Ramos (cell line): ENCODE results near the gene RIMBP2.

Experiments
- in situ Hi-C: fragments of 300-500 bp; cut with MboI; formaldehyde crosslinking; loops from one replicate; pipeline ENCODE4 v1.14.3; 2022; ENCODE audit warnings: low sequenced_read_pairs; ENCODE audit not compliant: unreplicated experiment

RIMBP2 gene

GRCh38 chr12:130477266-130477665 lies 238.8 kb downstream of the RIMBP2 start:
- in situ Hi-C loops: no loop called here

DNA sequence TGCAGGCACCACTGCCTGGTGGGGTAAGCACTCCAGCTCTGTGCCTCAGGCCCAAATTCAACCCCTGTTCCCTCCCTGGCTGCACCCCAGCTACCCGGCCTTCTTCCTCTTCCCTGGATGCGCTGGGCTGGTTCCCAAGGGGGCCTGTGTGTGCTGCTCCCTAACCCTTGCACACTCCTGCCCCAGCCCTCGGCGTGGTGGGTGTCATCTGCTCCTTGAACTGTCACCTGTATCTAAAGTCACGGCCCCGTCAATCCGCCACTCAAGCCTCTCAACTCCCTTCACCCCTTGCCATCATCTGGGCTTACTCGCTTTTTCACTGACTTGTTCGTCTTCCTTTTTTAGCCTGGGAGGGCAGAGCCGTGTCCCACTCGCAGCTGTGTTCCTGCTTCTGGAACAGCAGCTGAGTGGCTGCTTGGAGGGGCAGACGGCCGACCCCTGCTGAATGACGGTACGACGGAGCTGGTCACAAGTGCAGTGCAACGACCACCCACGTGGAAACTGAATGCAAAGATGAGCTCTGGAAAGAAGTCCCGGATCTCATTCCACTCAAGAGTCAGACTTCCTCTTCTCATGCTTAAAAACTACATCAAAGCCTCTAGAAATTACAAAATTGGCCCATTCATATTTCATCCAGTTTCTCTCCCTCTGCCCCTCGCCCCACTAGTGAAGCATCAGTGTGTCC lies 239.5 kb downstream of the RIMBP2 start:
- in situ Hi-C loops: no loop called here

DNA sequence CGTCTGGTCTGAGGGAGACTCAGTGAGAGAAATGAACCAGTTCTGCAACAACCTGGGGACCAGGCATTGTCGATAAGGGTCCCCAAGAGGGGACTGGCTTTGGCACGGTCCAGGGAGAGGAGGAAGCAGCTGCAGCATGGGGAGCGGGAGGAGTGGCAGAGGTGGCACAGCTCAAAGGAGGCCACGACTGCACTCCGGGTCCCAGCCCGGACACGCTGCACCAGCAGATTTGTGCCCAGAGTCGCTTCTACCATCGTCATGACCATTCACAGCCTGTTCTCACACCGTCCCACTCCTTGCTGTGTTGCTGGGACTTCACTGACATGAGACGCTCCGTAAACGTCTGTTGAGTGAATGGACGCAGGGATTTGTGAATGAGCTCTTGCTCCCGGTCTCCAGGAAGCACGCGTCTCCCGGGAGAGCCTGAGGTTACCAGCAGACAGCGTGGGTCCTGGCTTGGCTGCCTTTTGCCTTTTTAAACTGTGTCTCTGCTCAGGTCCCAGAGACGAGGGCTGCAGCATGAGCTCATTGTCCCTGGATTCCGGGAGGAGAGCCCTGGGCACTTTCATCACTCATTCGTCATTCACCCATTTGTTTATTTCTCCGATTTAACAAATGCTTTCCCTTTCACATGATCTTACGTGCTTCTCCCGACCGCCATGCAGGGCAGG lies 241.4 kb downstream of the RIMBP2 start:
- in situ Hi-C loops: no loop called here

- in situ Hi-C loops: no loop called here
Measured at GRCh38 chr12:130473266-130473665, 242.8 kb downstream of the RIMBP2 start.

- in situ Hi-C loops: no loop called here
Measured at GRCh38 chr12:130470969-130471368, 245.1 kb downstream of the RIMBP2 start.

GRCh38 chr12:130469552-130469951 lies 246.5 kb downstream of the RIMBP2 start:
- in situ Hi-C loops: no loop called here

DNA sequence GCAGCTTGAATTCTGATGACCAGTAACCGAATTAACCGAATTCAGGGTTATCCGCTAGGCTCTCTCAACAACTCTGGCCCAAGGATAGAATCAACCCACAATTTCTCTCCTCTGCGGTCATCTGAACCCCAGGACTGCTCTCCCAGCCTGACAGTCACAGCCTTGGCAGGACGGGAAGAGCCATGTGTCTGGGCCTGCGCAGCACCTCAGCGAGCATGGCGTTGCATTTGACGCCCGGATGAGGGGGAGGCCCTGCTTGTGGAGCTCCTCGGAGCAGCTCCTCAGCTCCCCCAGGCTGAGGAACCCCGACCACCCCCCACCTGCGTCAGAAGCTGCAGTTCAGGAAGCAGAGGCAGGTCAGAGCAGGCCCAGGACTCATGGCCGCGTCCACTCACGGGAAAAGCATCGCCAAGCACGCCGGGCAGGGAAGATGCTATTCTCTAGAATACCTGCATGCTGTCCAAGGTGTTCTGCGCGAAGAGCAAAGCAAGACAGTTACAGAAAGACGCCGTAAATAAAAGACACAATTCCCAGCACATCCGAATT lies 247.3 kb downstream of the RIMBP2 start:
- in situ Hi-C loops: no loop called here

- in situ Hi-C loops: no loop called here
Measured at GRCh38 chr12:130468186-130468585, 247.9 kb downstream of the RIMBP2 start.

DNA sequence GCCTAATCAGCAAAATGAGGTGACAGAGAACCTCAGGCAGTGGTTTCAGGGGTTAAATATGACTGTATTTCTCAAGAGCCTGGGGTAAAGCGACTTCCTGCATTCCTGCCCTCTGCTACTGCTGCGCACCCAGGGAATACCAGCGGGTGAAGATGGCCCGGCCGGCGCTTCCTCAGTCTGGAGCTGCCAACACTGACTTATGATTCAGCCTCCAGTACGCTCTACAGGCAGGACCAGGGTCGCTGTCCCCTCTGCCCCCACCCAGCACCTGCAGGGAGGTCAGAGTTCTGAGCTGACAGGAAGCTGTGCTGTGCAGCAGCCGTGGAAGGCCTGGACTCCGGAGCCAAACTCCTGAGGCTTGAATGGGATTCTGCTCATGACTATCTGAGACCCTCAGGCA lies 250.5 kb downstream of the RIMBP2 start:
- in situ Hi-C loops: no loop called here

DNA sequence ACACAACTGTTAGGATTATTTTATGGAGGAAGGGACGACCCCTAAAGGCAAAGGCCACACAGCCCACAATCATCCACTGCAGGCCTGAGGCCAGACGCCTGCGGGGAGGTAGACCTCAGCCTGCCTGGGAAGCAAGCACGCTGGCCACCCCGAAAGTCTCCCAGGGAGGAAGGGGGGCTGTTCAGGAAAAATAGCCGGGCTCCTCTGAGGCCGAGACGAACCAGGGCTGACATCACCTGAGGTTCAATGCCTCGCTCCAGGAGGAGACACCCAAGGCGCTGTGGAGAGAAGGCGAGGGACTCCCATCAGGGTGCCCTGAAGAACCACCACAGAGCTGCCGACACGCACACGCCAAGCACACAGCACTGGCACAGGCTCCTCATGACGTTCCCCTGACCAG lies 251.1 kb downstream of the RIMBP2 start:
- in situ Hi-C loops: no loop called here

- in situ Hi-C loops: no loop called here
Measured at GRCh38 chr12:130463818-130464670, 252.1 kb downstream of the RIMBP2 start.

- in situ Hi-C loops: no loop called here
Measured at GRCh38 chr12:130463275-130463658, 252.8 kb downstream of the RIMBP2 start.

DNA sequence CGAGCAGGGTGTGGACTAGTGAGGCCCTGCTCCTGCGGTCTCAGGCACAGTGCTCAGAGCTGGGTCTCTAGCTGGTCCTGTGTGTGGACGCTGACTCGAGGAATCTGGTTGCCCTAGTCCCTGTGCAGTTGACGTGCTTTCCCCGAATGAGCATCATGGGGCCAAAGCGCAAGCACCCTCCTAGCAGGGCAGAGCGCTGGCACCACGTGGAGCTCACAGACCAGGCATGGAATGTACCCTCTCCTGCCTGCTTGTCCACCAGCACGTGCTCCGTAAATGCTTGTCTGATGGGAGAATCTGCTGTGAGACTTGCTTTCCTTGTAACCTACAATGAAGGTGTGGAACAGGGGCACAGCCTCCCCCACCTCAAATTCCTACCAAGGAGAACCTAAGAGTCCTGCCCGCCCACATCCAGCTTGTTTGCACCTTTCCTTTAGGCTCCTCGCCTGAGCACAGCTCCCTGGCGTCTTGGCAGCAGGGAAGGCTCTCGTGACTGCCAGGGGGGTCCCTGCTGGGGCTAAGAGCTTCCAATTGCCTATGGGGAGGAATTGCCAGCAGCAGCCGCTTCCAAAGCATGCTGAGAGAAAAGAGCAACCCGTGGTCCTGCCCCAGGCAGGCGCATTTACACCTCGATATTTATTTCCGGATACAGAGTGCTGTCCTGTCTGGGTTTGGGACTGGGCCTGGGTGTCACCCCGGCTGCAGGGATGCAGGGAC lies 253.4 kb downstream of the RIMBP2 start:
- in situ Hi-C loops: no loop called here

DNA sequence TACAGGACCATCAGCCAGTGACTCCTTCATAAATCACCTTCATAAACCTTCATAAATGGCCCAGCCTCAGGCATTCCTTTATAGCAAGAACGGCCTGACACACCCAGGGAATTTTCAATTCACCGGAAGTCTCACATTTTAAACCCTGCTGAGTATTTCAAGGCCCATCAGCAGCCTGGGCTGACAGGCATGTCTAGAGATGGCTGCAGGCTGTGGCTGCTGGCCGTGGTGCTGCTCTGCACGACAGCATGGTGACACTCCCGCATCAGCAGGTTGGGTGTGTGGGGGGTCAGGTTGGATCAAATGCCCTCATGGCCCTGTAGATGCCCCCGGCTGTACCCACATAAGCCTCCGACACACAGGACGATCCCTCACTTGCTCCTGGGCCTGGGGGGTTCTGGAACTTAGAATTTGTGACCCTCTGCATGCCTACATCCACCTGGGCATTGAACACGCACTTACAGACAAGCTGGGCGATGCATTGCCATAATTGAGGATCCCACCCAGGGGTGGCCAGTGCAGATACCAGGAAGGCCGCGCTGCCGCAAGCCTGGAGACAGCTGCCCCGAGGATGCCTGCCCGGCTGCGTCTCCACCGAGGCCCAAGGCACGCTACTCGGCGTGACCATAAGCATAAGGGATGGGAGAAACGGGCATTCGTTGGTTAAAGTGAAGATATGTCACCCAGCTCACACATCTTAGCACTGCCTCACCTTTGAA lies 254.1 kb downstream of the RIMBP2 start:
- in situ Hi-C loops: no loop called here

- in situ Hi-C loops: no loop called here
Measured at GRCh38 chr12:130461447-130461815, 254.7 kb downstream of the RIMBP2 start.

GRCh38 chr12:130460611-130461446 lies 255.3 kb downstream of the RIMBP2 start:
- in situ Hi-C loops: no loop called here

- in situ Hi-C loops: no loop called here
Measured at GRCh38 chr12:130459916-130460315, 256.2 kb downstream of the RIMBP2 start.

DNA sequence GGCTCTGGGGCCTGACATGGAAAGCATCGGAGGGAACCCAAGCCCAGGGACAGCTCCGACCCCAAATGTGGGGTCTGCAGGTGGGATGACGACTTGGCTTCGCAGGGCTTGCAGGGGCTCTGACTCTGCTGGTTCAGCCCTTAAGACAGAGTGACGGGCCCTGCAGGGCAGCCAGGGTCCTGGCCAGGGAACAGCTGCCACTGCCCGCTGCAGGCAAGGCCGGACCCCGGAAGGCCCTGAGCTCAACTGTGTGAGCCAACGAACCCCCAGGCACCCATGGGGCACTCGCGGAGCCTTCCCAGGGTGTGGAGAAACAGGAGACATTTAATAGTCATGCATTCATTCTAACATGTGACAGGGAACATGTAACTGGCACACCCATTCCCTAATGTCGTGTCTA lies 257.8 kb downstream of the RIMBP2 start:
- in situ Hi-C loops: no loop called here

DNA sequence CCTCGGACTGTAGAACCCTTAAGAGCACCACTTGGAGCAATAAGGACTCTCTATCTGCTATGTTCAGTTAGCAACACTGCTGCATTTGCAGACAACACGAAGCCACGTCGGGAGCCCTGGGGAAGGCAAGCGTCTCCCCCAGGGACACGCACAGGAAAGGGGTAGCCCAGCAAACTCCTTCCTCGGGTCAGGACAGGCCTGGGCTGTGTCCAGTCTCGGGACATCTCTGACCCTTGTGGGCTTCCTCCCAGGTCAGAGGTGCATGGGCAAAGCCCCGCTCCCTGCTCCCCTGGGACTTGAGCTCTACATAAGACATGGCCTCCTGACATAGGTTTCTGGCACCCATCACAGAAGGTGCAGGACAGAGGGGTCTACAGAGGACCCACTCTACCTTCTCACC lies 258.9 kb downstream of the RIMBP2 start:
- in situ Hi-C loops: no loop called here
